HT-29 (cell line): ENCODE measurements around the gene TLL1. TPM values are rescaled to one million over a fixed set of nuclear protein-coding genes. Genes with fewer than 3 reads are reported as not detected.

Experiments used
- DNase-seq: peaks from one replicate; pipeline ENCODE4 v3.0.0-alpha.2; 2015; ENCODE audit warnings: low spot score
- small RNA-seq: library from RNA; depleted of rRNA; stranded (forward); fragments of <200 nt; gene quantifications from one replicate; pipeline ENCODE3, GENCODE V24; 2014
- total RNA-seq: library from RNA; depleted of rRNA; stranded (reverse); fragments of >200 nt; shearing (Covaris generic); gene quantifications from 2 replicates; pipeline ENCODE4 v1.2.3, GENCODE V29; 2014

Gene TLL1
- total RNA-seq, 1 experiment from 2014 or later, result not detected

DNA sequence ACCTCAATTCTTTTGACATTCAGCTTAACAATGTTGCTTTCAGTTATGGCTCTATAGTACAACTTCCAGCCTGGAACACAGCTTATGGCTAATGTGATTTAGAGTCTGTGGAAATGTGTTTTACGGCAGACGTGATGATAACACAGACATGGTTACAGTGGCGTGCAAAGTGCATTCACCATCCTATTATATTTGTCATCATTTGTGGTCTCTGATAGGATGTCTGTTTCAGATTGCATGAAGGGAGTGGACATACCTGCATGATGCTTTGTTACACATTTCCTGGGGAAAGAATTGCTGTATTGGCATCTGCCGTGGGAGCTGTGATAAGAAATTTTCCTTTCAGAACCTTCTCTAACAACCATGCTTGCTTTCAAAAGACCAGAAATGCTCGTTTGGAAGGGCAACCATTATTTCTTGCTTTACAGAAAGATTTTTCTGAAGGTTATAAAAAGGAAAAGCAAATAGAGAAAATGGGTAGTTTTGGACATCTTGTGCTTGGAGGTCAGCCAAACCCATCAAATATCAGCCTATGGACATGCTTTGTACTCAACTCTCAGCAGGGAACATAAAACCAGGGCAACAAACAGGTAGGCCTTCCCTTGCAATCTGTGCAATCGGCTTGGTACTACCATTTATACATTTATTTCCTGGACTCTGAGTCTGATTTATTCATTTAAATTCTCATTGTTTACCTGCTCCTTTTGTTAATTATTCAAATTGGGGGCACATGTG is 273.9 kb downstream of the TLL1 start:
- no peak for DNase-seq

Small RNA genes lying within 50 kb of the gene (small RNA-seq; reads per million reads assigned to genes)
- not detected for gene RNA5SP170
